Testis (tissue), 3 donors: ENCODE measurements around the gene FAM50B. TPM values are rescaled to one million over a fixed set of nuclear protein-coding genes. Genes with fewer than 3 reads are reported as not detected.
"Not testable (repeated sequence)": the region's sequence is repeated elsewhere in the genome, so short reads cannot be mapped to it uniquely, and the experiment has no call there.

Source experiments
- DNase-seq: peaks from one replicate; pipeline ENCODE4 v3.0.0-alpha.2; 2019
- H3K27ac ChIP-seq, 2 donors: fragments of 200-600 bp; sonication (generic); one replicate each; pipeline ENCODE4 v1.5.1; 2019
- H3K27me3 ChIP-seq: fragments of 200-600 bp; sonication (generic); one replicate; pipeline ENCODE4 v1.5.1; 2019
- H3K36me3 ChIP-seq: fragments of 200-600 bp; sonication (generic); one replicate; pipeline ENCODE4 v1.5.1; 2017; ENCODE audit warnings: low read depth; ENCODE audit errors: missing control alignments
- H3K4me1 ChIP-seq: fragments of 200-600 bp; sonication (generic); one replicate; pipeline ENCODE4 v1.5.1; 2019
- H3K4me3 ChIP-seq, 2 donors: fragments of 200-600 bp; sonication (generic); one replicate each; pipeline ENCODE4 v1.5.1; 2017 to 2019
- H3K9me3 ChIP-seq: fragments of 200-600 bp; sonication (generic); one replicate; pipeline ENCODE4 v1.5.1; 2017
- POLR2A ChIP-seq: fragments of 450-650 bp; IDR thresholded peaks from one replicate; pipeline ENCODE4 v1.6.1; 2017; ENCODE audit warnings: antibody characterized with exemption, mild to moderate bottlenecking, moderate library complexity
- WGBS, 2 donors: methylation state at CpG; one replicate each; pipeline ENCODE4 v1.1.5; 2018; 5-methylcytosine and 5-hydroxymethylcytosine counted together
- intact Hi-C: fragments of 100-400 bp; cut with DNase I; formaldehyde crosslinking; loops from one replicate; pipeline ENCODE4 v1.15.1; 2023; ENCODE audit warnings: low total_unique reads
- polyA plus RNA-seq: library from polyadenylated mRNA; stranded (reverse); fragments of 350-450 nt; fragmentation: Illumina TruSeq; extraction: RNeasy Lipid Tissue Mini Kit (QIAGEN cat#74804); gene quantifications from one replicate; pipeline ENCODE4 v1.2.3, GENCODE V29; 2014; ENCODE audit warnings: low read depth, low replicate concordance; ENCODE audit not compliant: insufficient read depth
- total RNA-seq, 2 donors: library from RNA; depleted of rRNA; stranded (reverse); fragments of >200 nt; gene quantifications; one replicate each; pipeline ENCODE4 v1.2.3, GENCODE V29; 2016
- TF ChIP-seq, protein P1 (sequence below), 3 experiments: fragments of 450-650 bp in 2 of 3; fragments of 200-600 bp in 1 of 3; sonication (generic) in 1 of 3; IDR thresholded peaks; one replicate each; pipeline ENCODE4 v1.5.1; 2016 to 2019; ENCODE audit warnings: antibody characterized with exemption in 3 of 3, mild to moderate bottlenecking in 2 of 3, moderate library complexity in 1 of 3

The FAM50B gene
- total and polyA plus RNA-seq, 3 donors from 2014 or later: 24.5 to 38.6 (median 27.4) TPM

DNA sequence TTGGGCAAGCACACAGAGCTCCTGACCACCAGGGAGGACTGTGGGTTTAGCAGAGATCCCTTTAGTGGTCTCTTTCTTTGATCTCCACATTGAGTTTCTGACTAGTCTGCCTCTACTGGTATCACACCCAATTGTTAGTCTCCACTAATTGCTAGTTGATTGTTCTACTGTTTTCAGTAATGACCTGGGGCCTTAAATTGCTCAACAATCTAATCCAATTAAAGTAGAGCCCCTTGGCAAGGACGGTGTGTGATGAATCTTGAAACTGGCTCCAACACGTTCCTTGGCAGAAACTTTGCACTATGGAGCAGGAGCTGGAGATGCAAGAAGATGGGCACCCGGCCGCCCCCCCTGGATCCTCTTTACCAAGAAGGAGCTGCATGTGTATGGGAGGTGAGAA is 12.3 kb downstream of the FAM50B start:
- intact Hi-C loops: no loop called here
- Histone ChIP-seq H3K36me3 (no peaks in the 10 kb centered on the region), H3K4me3 (no peak overlapping the region), H3K27me3 (no peaks in the 10 kb centered on the region), H3K27ac (no peak overlapping the region), H3K4me1 (no peaks in the 10 kb centered on the region), H3K9me3 (no peaks in the 10 kb centered on the region)
- DNase-seq: no peak
- TF ChIP-seq POLR2A: no peak
- TF ChIP-seq, protein P1, sequence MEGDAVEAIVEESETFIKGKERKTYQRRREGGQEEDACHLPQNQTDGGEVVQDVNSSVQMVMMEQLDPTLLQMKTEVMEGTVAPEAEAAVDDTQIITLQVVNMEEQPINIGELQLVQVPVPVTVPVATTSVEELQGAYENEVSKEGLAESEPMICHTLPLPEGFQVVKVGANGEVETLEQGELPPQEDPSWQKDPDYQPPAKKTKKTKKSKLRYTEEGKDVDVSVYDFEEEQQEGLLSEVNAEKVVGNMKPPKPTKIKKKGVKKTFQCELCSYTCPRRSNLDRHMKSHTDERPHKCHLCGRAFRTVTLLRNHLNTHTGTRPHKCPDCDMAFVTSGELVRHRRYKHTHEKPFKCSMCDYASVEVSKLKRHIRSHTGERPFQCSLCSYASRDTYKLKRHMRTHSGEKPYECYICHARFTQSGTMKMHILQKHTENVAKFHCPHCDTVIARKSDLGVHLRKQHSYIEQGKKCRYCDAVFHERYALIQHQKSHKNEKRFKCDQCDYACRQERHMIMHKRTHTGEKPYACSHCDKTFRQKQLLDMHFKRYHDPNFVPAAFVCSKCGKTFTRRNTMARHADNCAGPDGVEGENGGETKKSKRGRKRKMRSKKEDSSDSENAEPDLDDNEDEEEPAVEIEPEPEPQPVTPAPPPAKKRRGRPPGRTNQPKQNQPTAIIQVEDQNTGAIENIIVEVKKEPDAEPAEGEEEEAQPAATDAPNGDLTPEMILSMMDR (IDR thresholded peaks at IDR 0.05): no peak
- WGBS, 2 donors: 69 to 70% methylated on average over 2 to 4 of the region's 4 CpGs

- Histone ChIP-seq H3K4me3 (no peak overlapping the region), H3K27ac (no peak overlapping the region), H3K27me3 (no peaks in the 10 kb centered on the region), H3K9me3 (no peaks in the 10 kb centered on the region), H3K4me1 (no peaks in the 10 kb centered on the region), H3K36me3 (no peaks in the 10 kb centered on the region)
- TF ChIP-seq POLR2A: no peak
- TF ChIP-seq, protein P1 (IDR thresholded peaks at IDR 0.05): no peak
- 62 to 83% methylated on average over 3 of the region's 3 CpGs for WGBS, 2 donors
- intact Hi-C loops: no loop called here
- no peak for DNase-seq
Observed at GRCh38 chr6:3862038-3862437, 12.9 kb downstream of the FAM50B start.

DNA sequence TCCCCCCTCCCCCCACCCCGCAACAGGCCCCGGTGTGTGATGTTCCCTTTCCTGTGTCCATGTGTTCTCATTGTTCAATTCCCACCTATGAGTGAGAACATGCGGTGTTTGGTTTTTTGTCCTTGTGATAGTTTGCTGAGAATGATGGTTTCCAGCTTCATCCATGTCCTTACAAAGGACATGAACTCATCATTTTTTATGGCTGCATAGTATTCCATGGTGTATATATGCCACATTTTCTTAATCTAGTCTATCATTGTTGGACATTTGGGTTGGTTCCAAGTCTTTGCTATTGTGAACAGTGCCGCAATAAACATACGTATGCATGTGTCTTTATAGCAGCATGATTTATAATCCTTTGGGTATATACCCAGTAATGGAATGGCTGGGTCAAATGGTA is 14.1 kb downstream of the FAM50B start:
- DNase-seq, H3K9me3 ChIP-seq, H3K4me3 ChIP-seq, intact Hi-C loops, H3K27me3 ChIP-seq, H3K27ac ChIP-seq, H3K4me1 ChIP-seq, H3K36me3 ChIP-seq: not testable (repeated sequence)
- 95 to 97% methylated on average over 3 to 4 of the region's 5 CpGs for WGBS, 2 donors

DNA sequence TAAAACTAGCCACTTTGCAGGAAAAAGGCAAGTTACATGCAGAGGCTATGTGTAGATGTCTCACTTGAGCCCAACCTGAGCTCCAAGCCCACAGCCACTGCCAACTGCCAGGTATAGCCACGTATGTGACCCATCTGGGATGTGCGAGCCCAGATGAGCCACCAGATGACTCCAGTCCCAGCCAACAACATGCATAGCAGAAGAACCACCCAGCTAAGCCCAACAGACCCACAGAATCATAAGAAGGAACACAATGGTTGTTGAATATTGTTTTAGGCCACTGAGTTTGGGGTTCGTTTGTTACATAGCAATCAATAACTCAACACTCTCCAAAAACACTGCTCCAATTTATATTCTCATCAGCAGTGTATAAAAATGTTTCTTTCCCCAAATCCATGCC is 16.3 kb downstream of the FAM50B start:
- intact Hi-C loops: no loop called here
- H3K9me3 ChIP-seq: no peaks in the 10 kb centered on the region
- no peaks in the 10 kb centered on the region for H3K27me3 ChIP-seq
- no peak overlapping the region for H3K4me3 ChIP-seq
- WGBS, 2 donors: 81 to 95% methylated on average over 3 of the region's 3 CpGs
- H3K36me3 ChIP-seq: no peaks in the 10 kb centered on the region
- DNase-seq: no peak
- no peaks in the 10 kb centered on the region for H3K4me1 ChIP-seq
- H3K27ac ChIP-seq: no peak overlapping the region
- TF ChIP-seq, protein P1 (IDR thresholded peaks at IDR 0.05): no peak
- no peak for TF ChIP-seq POLR2A

DNA sequence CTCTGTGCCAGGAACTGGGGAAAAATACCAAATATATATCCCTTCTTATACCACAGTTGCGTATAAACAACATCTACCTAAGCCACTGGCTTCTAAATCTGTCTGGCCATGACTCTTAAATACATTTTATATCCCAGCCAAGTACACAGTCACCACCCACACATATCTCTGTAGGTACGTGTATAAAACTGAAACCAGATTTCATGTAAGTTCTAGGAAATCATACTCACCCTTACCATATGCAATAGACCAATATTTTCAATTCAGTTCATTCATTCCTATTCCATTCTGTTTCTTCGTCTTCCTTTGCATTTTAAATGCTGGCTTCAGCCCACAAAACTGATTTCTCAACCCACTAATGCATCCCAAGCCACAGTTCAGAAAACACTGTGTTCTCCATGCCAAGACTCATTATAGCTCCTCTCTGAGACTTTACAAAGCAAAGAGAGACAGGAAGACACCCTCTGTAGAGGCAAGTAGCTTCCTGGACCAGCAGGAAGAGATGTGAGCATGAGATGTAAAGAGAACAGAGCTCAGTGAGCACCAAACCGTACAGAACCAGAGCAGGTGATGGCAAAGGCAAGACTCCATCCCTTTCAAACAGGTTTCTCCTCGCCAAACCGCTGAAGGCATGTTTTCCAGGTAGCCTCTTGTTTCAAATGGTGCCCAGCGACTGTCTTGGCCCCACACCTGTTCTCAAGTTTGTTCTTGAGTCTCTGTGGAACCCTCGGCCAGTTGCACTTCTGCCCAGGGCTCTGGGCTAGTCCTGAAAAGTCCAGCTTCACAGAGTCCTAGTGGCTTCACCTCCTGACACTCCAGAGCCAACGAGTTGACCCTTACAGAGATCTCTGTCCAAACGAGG is 18.7 kb downstream of the FAM50B start:
- Histone ChIP-seq H3K9me3 (no peaks in the 10 kb centered on the region), H3K4me3 (no peak overlapping the region), H3K36me3 (no peaks in the 10 kb centered on the region), H3K4me1 (no peaks in the 10 kb centered on the region), H3K27ac (no peak overlapping the region), H3K27me3 (no peaks in the 10 kb centered on the region)
- DNase-seq: no peak
- 77 to 82% methylated on average over 10 of the region's 10 CpGs for WGBS, 2 donors
- intact Hi-C loops: no loop called here
- TF ChIP-seq, protein P1 (IDR thresholded peaks at IDR 0.05): no peak
- no peak for TF ChIP-seq POLR2A
